HCT116 (cell line): ENCODE measurements around the gene IFRD2. TPM values are rescaled to one million over a fixed set of nuclear protein-coding genes. Genes with fewer than 3 reads are reported as not detected.

Source experiments
- ATAC-seq: fragments of 200-7000 bp; cut with Tn5 transposase; 2 replicates; pipeline ENCODE4 v1.9.1; 2020; ENCODE audit warnings: mild to moderate bottlenecking, moderate library complexity
- BruUV-seq: library from RNA; stranded (reverse); fragments of 400-500 nt; replicated peaks from 2 replicates; lab custom pipeline; 2021; lab: Mats Ljungman, UMichigan
- CTCF ChIA-PET: fragments of 300-600 bp; sonication (Branson Sonifier 250); formaldehyde crosslinking; loops from one replicate; lab custom pipeline; 2021; ENCODE audit warnings: antibody characterized with exemption; lab: Charles Lee
- POLR2A ChIA-PET: fragments of 300-600, 350-600 bp; sonication (Branson Sonifier 250); formaldehyde crosslinking; loops from one replicate; lab custom pipeline; 2021; ENCODE audit warnings: antibody characterized with exemption; lab: Charles Lee
- RAD21 ChIA-PET, 2 experiments: fragments of 300-600 bp; sonication (Branson Sonifier 250); formaldehyde crosslinking; loops; one replicate each; lab custom pipeline; 2023; ENCODE audit warnings: low total read pairs in 2 of 2; ENCODE audit not compliant: uncharacterized antibody in 2 of 2, unreplicated experiment in 2 of 2, low non-redundant PET in 1 of 2; lab: Charles Lee
- DNase-seq: peaks from one replicate; pipeline ENCODE4 v3.0.0-alpha.2; 2010; ENCODE audit warnings: low read depth, low spot score
- H2AFZ ChIP-seq: fragments of 200-600 bp; shearing (Covaris generic), sonication (generic); 2 replicates; pipeline ENCODE4 v1.6.1; 2017; ENCODE audit warnings: low read depth, mixed run types, mixed read lengths, antibody characterized with exemption, low read length; ENCODE audit not compliant: poor library complexity, severe bottlenecking
- H3K27ac ChIP-seq: 2 replicates; pipeline ENCODE4 v1.5.1; 2012; ENCODE audit warnings: low read depth, low read length
- H3K27me3 ChIP-seq: fragments of 200-600 bp; sonication (generic); 2 replicates; pipeline ENCODE4 v1.6.1; 2016; ENCODE audit warnings: mixed run types, low read length, mixed read lengths; ENCODE audit not compliant: insufficient read depth
- H3K36me3 ChIP-seq, 2 experiments: fragments of 200-500 bp in 1 of 2; fragments of 200-600 bp in 1 of 2; sonication (Bioruptor generic) in 1 of 2; sonication (generic) in 1 of 2; 2 replicates each; pipeline versions ENCODE4 v1.5.1 to v1.6.1; 2014 to 2016; ENCODE audit warnings: low read length in 2 of 2, inconsistent platforms in 1 of 2, mixed read lengths in 1 of 2, mixed run types in 1 of 2; ENCODE audit not compliant: insufficient read depth in 2 of 2, control insufficient read depth in 1 of 2
- H3K4me1 ChIP-seq, 2 experiments: fragments of 200-600 bp in 1 of 2; sonication (generic) in 1 of 2; 2 replicates each; pipeline versions ENCODE4 v1.5.1 to v1.6.1; 2012 to 2017; ENCODE audit warnings: low read length in 2 of 2, inconsistent platforms in 1 of 2, mild to moderate bottlenecking in 1 of 2, mixed read lengths in 1 of 2, mixed run types in 1 of 2, moderate library complexity in 1 of 2; ENCODE audit not compliant: insufficient read depth in 2 of 2, control insufficient read depth in 1 of 2
- H3K4me2 ChIP-seq: fragments of 200-600 bp; sonication (generic); 2 replicates; pipeline ENCODE4 v1.6.1; 2017; ENCODE audit warnings: mixed run types, low read length, mixed read lengths
- H3K4me3 ChIP-seq, 2 experiments: fragments of 200-600 bp in 1 of 2; sonication (generic) in 1 of 2; replicated peaks in 1 of 2; 2 replicates each; pipeline ENCODE4 v1.5.1; 2011 to 2016; ENCODE audit warnings: low read length in 2 of 2, control low read depth in 1 of 2, low read depth in 1 of 2, mild to moderate bottlenecking in 1 of 2, mixed read lengths in 1 of 2, mixed run types in 1 of 2
- H3K79me2 ChIP-seq: fragments of 200-600 bp; sonication (generic); 2 replicates; pipeline ENCODE4 v1.6.1; 2017; ENCODE audit warnings: mild to moderate bottlenecking, mixed run types, low read length, moderate library complexity, mixed read lengths; ENCODE audit not compliant: insufficient read depth
- H3K9ac ChIP-seq: fragments of 200-600 bp; sonication (generic); 2 replicates; pipeline ENCODE4 v1.6.1; 2016; ENCODE audit warnings: low read length, mixed read lengths
- H3K9me2 ChIP-seq: fragments of 200-600 bp; sonication (generic), shearing (Covaris generic); 2 replicates; pipeline ENCODE4 v1.6.1; 2017; ENCODE audit warnings: mixed run types, mild to moderate bottlenecking, moderate library complexity; ENCODE audit not compliant: insufficient read depth
- H3K9me3 ChIP-seq, 2 experiments: fragments of 200-500 bp in 1 of 2; fragments of 200-600 bp in 1 of 2; sonication (Bioruptor generic) in 1 of 2; sonication (generic) in 1 of 2; 2 replicates each; pipeline ENCODE4 v1.6.1; 2014 to 2017; ENCODE audit warnings: low read length in 2 of 2, mixed read lengths in 2 of 2, inconsistent platforms in 1 of 2, low read depth in 1 of 2, mild to moderate bottlenecking in 1 of 2, mixed run types in 1 of 2, moderate library complexity in 1 of 2; ENCODE audit not compliant: control insufficient read depth in 1 of 2, insufficient read depth in 1 of 2
- H4K20me1 ChIP-seq: fragments of 200-600 bp; sonication (generic), shearing (Covaris generic); 2 replicates; pipeline ENCODE4 v1.6.1; 2017; ENCODE audit warnings: mixed run types, mild to moderate bottlenecking, moderate library complexity; ENCODE audit not compliant: insufficient read depth
- CBX3 ChIP-seq: IDR thresholded peaks from 2 replicates; pipeline ENCODE4 v1.6.1; 2012; ENCODE audit warnings: low read depth
- CEBPB ChIP-seq: IDR thresholded peaks from 2 replicates; pipeline ENCODE4 v1.6.1; 2012; ENCODE audit warnings: low read depth
- CTCF ChIP-seq, 3 experiments: fragments of 200-600 bp in 1 of 3; sonication (generic) in 1 of 3; IDR thresholded peaks in 2 of 3; conservative IDR thresholded peaks in 1 of 3; 2 replicates each; pipeline ENCODE4 v1.5.1; 2012 to 2017; ENCODE audit warnings: low read depth in 2 of 3, low read length in 2 of 3, antibody characterized with exemption in 1 of 3, borderline replicate concordance in 1 of 3, control low read depth in 1 of 3, mild to moderate bottlenecking in 1 of 3, mixed read lengths in 1 of 3, mixed run types in 1 of 3, moderate library complexity in 1 of 3; ENCODE audit not compliant: insufficient read depth in 1 of 3
- ELF1 ChIP-seq: IDR thresholded peaks from 2 replicates; pipeline ENCODE4 v1.6.1; 2012; ENCODE audit warnings: low read depth, borderline replicate concordance
- MAX ChIP-seq: IDR thresholded peaks from 2 replicates; pipeline ENCODE4 v1.6.1; 2012
- POLR2A ChIP-seq: IDR thresholded peaks from 2 replicates; pipeline ENCODE4 v1.7.0; 2011; ENCODE audit warnings: borderline replicate concordance; ENCODE audit not compliant: insufficient read depth, insufficient read length; ENCODE audit errors: extremely low read depth
- RAD21 ChIP-seq: IDR thresholded peaks from 2 replicates; pipeline ENCODE4 v1.6.1; 2012; ENCODE audit warnings: low read depth, mild to moderate bottlenecking
- REST ChIP-seq: IDR thresholded peaks from 2 replicates; pipeline ENCODE4 v1.6.1; 2012; ENCODE audit warnings: low read depth
- SP1 ChIP-seq: IDR thresholded peaks from 2 replicates; pipeline ENCODE4 v1.6.1; 2012; ENCODE audit warnings: low read depth
- SRF ChIP-seq: IDR thresholded peaks from 2 replicates; pipeline ENCODE4 v1.6.1; 2012; ENCODE audit warnings: low read depth
- YY1 ChIP-seq: IDR thresholded peaks from 2 replicates; pipeline ENCODE4 v1.6.1; 2011; ENCODE audit warnings: low read length, low read depth, moderate library complexity, mild to moderate bottlenecking; ENCODE audit not compliant: insufficient replicate concordance; ENCODE audit errors: extremely low read depth
- ZBTB33 ChIP-seq: IDR thresholded peaks from 2 replicates; pipeline ENCODE4 v1.6.1; 2011; ENCODE audit warnings: mild to moderate bottlenecking, low read length, moderate library complexity; ENCODE audit not compliant: insufficient replicate concordance; ENCODE audit errors: extremely low read depth
- ZFX ChIP-seq: fragments of 450-650 bp; IDR thresholded peaks from 2 replicates; pipeline ENCODE4 v1.6.1; 2017
- ZNF274 ChIP-seq: fragments of 200-500 bp; sonication (Bioruptor generic); IDR thresholded peaks from 2 replicates; pipeline ENCODE4 v1.6.1; 2014; ENCODE audit warnings: mild to moderate bottlenecking, low read depth, low read length, inconsistent platforms
- intact Hi-C: fragments of 100-400 bp; cut with micrococcal nuclease; formaldehyde crosslinking; loops from 2 replicates; pipeline ENCODE4 v1.10.0; 2022
- total RNA-seq: library from RNA; stranded (reverse); gene quantifications from one replicate; pipeline ENCODE4 v1.2.1, GENCODE V29; 2021; ENCODE audit not compliant: unreplicated experiment

IFRD2 gene
- total RNA-seq, 1 experiment from 2014 or later: 146 TPM

GRCh38 chr3:50260942-50261441 lies 31.2 kb downstream of the IFRD2 start:
- Histone ChIP-seq H3K27ac (peak overlapping the region; percentile 77), H3K4me1 (peaks cover 42 to 67% of the 10 kb centered on the region in 2 experiments), H3K4me2 (peak overlapping the region; percentile 92), H3K27me3 (no peaks in the 10 kb centered on the region), H3K9ac (peak overlapping the region; percentile 84), H3K9me3 (no peaks in the 10 kb centered on the region), H2AFZ (no peak overlapping the region)
- no peak for ATAC-seq
- DNase-seq: no peak
- ChIA-PET RAD21 (interaction anchor here in 1 of 2 experiments (1.1 kb wide), 1 partner anchor 60 kb away, joined by 4 read pairs; no protein-coding TSS in a partner anchor), POLR2A (interaction anchor here (1.4 to 2.0 kb wide), 3 partner anchors 11 to 26 kb away, joined by 3 to 8 read pairs (median 8); partner anchors contain the start of gene GNAI2)
- BruUV-seq: no TSS peak
- TF ChIP-seq YY1: no peak
- TF ChIP-seq REST: no peak
- TF ChIP-seq SP1: no peak
- TF ChIP-seq CEBPB: no peak
- TF ChIP-seq SRF: no peak
- no peak for TF ChIP-seq CTCF (IDR thresholded peaks at IDR 0.05 in 2 of 3, conservative IDR thresholded peaks at IDR 0.05 in 1 of 3; ENCODE audit: borderline replicate concordance in 1 of 3, insufficient read depth in 1 of 3, low read depth in 2 of 3, low read length in 2 of 3)
- TF ChIP-seq MAX: no peak
- TF ChIP-seq POLR2A: no peak
- TF ChIP-seq ZBTB33: no peak
- no peak for TF ChIP-seq CBX3
- TF ChIP-seq ZFX: no peak
- TF ChIP-seq ELF1: no peak
- no peak for TF ChIP-seq RAD21
- no peak for TF ChIP-seq ZNF274
- TF ChIP-seq, all 23 proteins: peak for 0
- H3K9me2 ChIP-seq: no peaks in the 10 kb centered on the region
- H3K79me2 ChIP-seq: no peaks in the 10 kb centered on the region
- H3K4me3 ChIP-seq: peak overlapping the region; percentile 59 to 64
- no peaks in the 10 kb centered on the region for H4K20me1 ChIP-seq
- H3K36me3 ChIP-seq: peaks cover 11 to 15% of the 10 kb centered on the region in 2 experiments; a peak in 3 of 4 replicates
- intact Hi-C loops: loop anchor here (2.0 kb wide), 1 partner anchor 64 kb away; no protein-coding TSS in a partner anchor
- CTCF ChIA-PET: interaction anchor here (1.2 to 3.2 kb wide), 6 partner anchors 10 to 63 kb away, joined by 4 to 27 read pairs (median 12); partner anchors contain the start of gene GNAI2
